Activated CD8-positive, alpha-beta memory T cell treated with anti-CD3 and anti-CD28 coated beads for 1 hour (primary cell): ENCODE results near the gene CABCOCO1.

Source experiments
- DNase-seq, 2 donors: peaks; one replicate each; pipeline ENCODE4 v3.0.0-alpha.2; 2020; ENCODE audit warnings: low read depth in 1 of 2; ENCODE audit errors: extremely low read depth in 1 of 2

CABCOCO1 gene, protein sequence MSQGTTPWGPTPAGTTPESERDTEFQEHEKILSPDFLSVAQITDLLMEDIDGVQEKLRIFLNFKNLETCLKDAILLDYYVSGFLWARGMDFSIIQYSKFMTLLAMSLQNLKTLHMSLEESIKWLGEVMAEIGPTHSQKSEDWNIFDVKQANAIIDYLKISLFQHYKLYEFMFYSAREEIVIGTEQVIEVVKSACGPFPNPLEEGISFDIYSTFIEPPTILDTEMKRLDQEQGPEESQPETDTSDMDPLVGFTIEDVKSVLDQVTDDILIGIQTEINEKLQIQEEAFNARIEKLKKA

DNA sequence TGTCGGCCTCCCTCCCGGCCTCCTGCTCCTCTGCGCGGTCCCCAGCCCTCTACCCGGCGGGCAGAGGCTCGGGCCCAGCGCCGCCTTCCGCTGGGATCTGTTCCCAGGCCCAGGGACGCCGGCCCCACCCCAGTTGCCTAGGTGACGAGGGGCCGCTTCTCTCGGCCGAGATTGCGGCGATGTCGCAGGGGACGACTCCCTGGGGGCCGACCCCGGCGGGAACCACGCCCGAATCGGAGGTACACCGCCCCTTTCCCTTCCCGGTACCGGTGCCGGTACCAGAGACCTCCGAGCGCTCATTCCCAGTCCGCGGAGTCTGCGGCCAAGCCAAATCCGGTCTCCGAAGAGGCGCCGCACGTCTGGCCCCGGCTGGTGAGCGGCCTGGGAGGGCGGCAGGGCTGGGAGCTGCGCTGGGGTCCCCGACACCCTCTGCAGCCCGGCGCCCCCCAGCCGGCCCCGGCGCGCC lies at the start of gene CABCOCO1:
CABCOCO1 (plus strand) TSS at position 136 of the 466 bp plus-strand sequence; CDS start at position 180, 44 bp downstream.
- DNase-seq: no peak

DNA sequence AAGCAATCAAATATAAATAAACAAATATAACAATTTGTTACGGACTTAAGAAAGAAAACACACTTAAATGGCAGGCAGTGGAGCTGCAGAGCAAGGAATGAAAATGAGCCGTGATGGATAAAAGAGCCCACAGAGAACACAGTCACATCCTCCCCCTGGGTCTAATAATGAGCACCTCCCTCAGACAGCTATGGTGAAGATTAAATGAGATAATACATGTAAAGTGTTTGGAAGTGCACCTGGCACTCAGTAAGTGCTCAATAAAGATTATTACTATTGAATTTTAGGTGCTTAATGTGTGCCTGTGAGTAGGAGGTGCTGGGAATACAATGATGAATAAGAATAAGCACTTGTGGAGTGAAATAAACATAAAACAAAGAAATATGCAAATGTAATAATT lies 49.1 kb upstream of the CABCOCO1 start:
- no peak for DNase-seq

DNA sequence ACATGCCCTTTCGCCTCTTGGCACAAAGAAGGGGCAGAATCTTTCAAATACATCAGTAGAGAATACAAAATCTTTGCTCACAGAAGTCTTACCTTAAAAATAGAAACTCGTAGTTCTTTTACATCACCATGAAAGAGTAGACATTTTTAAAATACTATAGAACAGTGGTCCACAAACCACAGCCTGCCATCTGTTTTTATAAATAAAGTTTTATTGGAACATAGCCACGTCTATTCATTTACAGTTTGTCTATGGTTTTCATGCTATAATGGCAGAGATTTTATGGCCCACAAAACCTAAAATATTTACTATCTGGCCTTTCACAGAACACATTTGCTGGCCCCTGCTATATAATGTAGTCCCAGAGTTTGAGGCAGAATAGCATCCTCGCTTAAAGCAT lies 46.1 kb upstream of the CABCOCO1 start:
- DNase-seq: no peak

DNA sequence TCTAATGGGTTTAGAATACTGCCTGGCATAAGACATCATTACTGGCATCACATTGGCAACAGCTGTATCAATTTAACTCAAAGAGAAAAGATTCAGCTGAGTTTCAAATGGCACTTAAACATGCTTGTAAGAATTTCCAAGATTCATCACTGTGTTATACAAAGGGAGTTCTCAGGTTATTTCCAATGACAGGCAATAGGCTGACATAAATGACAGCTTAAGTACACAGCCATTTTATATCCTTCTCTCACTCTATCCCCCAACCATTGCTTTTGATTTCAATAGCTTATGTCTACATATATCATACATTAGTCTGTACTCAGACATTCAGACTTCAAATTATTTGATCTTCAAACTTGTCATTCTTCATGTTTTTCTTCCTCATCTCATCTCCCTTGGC lies 45.5 kb upstream of the CABCOCO1 start:
- no peak for DNase-seq

DNA sequence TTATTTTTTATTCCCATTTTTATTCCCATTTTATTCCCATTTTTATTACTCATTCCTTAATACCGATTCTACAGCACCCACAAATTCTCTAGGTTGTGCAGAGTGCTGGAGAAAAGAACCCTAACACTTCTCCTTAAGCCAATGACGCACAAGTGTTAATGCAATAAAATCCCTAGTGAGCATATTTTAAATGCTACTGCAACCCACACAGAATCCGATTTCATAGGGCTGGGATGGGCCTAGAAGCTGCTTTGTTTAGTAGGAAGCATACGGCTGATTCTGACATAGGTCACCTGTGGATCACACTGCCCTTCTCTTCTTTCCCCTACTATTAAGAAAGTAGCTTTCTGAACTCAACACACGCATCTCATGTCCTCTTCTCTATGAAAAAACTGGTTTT lies 45.1 kb upstream of the CABCOCO1 start:
- DNase-seq: no peak

DNA sequence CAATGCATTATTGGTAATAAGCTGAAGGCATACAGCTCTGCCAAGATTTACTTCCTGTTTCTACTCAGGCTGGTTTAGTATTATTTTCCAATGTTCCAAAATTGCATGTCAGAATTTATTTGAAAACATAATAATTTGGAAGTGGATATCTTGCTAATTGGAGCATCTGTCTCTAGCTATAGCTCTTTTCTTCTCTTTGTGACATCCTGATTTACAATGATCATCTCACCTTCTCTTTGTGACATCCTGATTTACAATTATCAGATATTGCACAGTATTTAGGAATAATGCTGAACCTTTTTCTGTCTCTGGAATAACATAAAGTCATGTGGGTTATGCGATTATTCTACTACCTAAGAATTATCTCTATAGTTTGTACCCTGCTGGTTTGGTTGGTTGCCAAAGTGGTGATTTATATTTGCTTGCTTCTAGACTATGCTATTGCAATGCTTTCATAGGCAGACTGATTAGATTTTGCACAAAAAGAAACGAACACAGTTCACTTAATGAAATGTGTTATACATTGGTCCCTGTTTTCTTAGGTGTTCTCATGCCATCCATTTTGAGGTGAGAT lies 44.3 kb upstream of the CABCOCO1 start:
- DNase-seq: no peak

DNA sequence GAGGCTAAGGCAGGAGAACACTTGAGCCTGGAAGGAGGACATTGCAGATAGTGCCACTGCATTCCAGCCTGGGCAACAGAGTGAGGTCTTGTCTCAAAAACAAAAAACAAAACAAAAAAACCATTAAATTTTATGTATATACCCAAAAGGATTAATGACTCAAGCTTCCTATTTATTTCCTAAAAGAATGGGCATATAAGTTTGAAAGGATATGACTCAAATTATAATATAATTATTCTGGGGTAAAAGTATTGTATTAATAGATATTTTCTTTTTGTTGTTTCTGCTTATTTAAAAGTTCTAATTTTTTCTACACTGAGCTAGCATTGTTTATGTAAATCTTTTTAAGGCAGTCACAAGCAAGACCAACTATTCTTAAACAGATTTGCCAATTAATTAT lies 42.2 kb upstream of the CABCOCO1 start:
- no peak for DNase-seq

DNA sequence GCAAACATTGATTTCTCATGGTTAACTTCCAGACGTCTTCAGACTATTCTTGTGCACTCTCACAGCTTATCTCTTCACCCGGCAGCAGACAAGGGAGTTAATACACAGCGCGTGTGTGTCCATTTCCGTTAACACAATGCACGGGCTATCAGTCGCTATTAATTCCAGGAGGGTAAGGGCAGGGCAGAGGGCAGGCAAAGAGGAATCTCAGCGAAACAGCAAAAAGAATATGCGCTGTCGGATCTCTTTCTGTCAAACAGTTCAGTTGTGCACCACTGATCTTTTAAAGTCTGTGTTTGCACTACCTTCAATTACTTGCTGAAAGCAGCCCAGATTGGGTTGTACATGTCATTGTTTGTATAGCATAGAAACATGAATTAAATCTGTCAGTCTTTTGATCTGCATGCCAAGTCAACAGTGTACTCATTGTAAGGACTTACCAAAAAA lies 41.1 kb upstream of the CABCOCO1 start:
- DNase-seq: no peak

DNA sequence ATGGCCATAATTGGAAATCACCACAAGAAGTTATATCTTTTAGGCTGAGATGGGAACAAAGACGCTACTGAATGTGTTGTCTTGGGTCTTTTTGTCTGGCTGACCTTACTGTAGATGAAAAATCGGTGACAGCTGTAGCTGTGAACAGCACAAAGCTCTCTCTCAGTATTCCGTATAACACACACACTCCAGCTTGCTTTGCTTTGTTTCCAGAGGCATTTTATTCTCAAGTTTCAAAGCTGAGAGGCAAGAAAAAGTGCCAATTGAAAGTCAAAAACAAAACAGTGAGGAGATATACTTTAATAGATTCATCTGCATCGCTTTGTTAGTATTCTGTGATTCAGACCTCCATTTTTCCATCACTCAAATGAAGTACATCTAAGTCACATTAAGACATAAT lies 39.6 kb upstream of the CABCOCO1 start:
- DNase-seq: no peak

DNA sequence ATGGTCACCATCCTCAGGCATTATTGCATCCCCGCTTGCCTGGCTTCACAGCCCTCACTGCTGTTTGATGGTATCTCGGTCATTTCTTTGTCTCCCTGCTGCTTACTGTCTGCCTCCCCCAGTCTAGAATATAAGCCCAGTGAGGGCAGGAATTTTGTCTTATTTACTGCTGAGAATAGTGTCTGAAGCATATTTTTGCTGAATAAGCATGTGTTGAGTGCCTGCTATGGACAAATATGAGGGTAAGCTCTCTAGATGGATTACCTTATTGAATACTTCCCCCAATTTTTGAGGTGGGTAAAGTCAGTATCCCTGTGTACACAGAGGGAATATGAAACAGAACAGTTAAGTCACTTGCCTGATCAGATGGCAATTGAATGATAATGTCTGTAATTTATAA lies 36.5 kb upstream of the CABCOCO1 start:
- DNase-seq: no peak

DNA sequence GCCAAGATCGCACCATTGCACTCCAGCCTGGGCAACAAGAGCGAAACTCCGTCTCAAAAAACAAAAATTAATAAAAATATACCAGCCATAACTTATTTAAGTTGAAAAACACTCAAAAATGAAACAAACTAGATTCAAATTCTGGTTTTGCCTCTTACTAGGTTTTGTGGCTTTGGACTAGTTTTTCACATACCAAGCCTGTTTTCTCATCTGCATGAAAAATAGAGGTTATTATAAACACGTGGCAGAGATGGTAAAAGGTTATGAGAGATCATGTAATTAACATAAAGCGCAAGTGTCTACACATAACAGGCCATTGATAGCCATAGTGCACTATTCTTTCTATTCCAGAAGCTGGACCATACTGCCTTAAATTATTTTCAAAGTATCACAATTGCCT lies 35.5 kb upstream of the CABCOCO1 start:
- no peak for DNase-seq

DNA sequence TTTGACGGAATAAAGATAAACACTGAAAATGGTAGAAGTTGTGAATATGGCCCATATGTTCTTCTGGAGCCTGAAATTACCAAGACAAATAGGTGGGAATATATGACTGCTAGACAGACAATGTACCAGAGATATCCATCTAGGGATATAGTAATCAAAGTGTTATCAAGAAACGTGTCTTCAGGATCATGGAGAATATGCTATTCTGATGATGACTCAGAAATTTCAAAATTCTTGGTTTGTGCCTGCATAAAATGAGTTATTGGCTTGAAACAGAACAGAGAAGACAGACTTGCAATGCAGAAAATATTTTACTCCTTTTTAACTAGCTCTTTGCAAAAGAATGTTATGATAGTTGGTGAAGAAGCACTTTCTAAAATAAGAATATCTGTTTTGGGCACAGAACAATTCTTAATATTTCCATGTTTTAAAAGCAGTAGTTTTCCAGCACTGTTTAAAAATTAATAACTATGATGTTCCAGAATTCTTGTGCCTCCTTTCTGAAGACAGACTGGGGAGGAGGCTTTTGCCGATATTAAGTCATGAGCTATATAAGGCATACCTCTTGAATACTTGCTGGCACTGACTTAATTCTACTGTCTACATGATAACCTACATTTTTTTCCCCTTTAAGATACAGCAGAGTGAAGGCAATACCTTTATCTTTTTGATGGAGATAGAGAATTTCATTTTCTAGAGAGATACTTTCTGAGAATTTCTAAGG lies 34.4 kb upstream of the CABCOCO1 start:
- no peak for DNase-seq

DNA sequence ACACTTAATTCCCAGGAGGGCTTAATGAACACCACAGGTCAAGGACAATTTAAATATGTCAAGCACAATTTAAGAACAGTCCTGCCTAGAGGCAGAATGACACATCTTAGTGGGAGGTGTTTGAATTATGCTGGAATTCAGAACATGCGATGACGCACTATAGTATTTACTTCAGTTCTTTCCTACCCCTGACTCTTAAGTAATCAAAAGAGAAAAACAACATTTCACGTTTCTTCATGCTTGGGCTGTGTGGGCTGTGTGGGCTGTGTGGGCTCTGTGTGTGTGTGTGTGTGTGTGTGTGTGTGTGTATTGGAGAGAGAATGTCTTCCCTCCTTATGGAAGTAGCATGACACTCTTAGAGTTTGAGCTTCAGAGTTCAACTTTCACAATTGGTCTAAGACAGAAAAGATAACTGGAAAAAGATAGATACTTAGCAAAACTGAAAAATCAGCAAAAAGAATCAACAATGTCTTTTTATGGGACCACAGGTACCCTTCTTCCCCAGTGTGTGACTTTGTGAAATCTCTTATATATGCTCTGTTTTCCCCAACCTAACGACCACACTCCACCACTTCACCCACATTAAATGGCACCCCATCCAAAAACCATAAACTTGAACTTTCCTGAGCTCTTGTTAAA lies 33.7 kb upstream of the CABCOCO1 start:
- no peak for DNase-seq

DNA sequence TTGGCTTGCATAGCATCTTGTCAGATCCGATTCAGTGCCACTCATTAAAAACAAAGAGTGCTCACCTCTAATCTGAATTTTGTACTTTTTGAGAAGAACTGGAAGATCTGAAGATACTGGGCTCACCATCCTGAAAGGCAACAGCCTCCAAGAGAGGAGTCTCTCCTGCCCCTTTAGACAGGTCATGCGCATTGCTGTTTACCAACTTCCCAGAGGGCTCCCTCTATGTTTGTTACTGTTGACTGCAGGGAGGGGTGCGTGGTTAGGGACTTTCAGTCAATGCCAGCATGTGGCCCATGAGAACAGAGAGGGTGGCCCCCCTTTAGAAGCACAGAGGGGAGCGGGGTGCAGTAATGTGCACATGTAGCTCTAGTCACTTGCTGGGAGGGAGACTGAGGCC lies 33.2 kb upstream of the CABCOCO1 start:
- DNase-seq: no peak

DNA sequence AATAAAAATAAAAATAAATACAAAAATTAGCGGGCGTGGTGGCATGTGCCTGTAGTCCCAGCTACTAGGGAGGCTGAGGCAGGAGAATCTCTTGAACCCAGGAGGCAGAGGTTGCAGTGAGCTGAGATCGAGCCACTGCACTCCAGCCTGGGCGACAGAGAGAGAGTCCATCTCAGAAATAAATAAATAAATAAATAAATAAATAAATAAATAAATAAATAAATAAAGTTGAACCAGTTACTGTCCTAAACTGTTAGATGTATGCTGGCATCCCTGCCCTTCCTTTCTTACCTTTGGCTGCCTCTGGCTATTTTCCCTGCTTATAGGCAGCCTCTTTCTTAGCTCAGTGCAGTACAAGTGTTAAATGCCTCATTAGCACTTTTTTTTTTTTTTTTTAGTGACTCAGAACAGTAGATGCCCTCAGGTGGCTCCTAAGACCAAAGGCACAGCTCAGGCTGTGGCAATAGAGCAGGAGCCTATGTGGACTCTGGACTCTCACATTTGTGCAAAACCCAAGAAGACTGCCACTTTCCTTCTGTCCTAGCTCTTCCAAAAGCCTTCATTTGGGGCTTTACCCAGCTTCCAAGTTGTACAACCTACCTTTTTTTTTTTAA lies 30.6 kb upstream of the CABCOCO1 start:
- no peak for DNase-seq

DNA sequence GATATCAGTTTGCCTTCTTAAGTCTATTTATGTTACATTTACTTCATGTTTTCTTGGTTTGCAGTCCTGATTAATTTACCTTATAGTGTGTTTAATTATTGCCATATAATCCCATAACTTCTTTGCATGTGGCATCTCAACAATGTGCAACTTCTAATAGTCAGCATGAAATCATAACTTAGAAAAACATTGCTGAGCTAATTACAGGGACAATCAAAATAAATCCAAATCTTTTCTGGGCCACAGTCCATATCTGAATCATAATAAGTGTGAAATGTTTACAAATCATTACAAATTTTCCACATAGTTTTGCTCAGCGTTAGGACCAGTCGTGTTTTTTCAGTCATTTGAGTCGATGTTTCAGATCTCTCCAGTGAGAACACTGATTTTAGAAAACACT lies 29.1 kb upstream of the CABCOCO1 start:
- DNase-seq: no peak

DNA sequence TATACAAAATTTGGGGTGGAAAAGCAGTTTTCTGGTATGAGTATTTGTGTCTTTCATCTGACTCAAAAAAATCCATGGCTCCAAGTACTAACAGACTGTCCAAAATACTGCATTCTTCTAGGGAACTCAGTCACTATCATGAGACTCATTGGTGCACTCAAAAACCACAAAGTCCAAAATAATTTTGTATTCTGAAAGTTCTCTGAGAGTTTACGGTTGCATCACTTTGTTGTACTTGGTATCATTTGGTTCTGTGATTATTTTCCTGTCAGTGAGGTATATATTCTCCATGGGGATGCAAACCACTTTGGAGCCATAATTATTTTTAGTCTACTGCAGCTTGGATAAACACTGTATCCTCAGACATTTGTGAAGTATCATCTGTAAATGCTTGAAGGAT lies 28.0 kb upstream of the CABCOCO1 start:
- no peak for DNase-seq

DNA sequence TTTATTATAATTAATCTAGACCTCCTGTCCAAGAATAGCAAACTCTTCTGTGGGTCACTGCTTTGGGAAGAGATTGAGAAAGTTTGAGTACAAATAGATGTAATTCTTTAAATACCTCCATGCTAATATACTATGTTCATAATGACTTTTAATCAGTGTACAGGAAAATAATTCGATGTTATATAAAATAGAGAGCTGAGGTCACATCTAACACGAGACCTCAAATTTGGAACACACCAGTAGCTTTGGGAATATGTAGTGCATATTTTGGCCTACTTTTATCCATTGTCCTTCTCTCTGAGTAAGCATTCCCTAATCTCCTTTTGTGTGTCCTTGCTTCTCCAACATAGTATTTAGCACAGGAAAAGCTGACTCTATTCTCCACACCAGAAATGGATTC lies 27.3 kb upstream of the CABCOCO1 start:
- DNase-seq: no peak

DNA sequence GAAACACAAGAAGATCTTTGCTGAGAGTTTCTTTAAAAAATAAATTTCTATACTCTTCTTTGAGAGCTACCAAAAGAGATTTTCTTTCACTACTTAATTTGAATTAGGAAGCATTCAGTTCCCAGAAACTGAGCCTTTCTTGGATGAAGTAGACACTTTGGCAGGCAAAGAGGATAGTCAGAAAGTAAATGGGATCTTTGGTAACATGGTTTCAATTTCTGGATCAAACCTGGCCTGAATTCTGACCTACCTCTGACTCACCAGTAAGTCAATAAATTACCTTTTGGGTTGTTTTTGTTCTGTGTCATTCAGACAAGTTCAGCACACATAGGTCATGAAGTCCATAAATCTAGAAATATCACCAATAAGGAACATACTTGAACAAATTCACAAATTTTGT lies 26.8 kb upstream of the CABCOCO1 start:
- no peak for DNase-seq

DNA sequence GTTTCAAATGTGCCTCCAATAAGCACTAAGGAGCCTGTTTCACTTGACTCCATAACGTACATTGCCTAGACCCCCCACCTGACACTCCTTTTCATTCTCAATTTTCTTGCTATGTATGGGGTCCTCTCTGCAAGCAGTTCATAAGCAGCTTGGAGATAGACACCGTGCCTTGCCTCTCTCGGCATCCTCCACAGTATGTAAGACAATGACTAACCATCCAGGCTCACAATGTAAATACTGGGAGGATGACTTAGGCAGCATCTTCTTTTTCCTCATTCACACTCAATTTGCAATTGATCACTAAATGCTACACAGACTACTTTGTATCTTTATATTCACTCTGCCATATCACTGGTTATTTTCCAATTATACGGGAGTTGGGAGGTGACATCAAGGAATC lies 22.8 kb upstream of the CABCOCO1 start:
- DNase-seq: no peak

DNA sequence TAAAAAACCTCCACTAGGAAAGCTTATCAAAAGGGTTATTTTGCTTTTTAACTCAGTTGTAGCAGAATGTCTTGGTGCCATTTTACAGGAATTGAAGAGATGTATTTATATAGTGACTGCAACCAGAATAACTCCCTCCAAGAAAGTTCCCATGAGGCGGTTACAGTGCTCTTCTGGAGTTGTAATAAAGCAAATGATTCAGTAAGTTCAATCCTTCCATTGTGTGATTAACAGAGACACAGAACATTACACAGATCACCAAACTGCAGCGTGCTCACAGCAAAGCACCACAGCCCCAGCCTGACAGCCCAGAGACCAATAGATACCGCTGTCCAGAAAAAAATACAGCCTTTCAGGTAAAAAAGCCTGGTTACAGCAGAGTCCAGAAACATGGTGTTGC lies 21.9 kb upstream of the CABCOCO1 start:
- DNase-seq: no peak
